Measurements from ENCODE around the gene WDR93.

Gene WDR93

DNA sequence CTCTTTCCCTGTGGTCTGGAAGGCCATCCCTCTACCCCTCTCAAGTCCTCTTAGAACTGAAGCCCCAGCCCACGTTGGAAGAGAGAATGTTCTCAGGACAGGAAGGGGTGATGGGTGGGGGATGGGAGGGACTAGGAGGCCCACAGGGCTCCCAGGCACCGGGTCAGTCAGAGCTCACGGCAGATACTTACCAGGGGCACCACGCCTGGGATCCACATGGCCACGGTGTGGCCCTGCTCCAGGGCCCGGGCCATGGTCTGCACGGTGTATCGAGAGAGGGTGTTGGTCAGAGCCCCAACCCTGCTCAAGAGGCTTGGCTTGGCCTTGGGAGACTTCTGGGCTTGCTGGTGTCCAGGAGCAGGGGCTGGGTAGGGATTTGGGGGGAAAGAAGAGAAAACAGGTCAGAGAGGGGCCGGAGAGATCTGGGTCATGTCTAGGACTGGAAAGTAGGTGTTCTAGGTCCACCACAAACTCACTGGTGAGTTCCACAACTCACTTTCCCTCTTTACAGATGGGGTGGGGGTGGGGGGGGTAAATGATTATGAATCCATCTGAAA is 21.2 kb upstream of the WDR93 start:
- H3K27ac ChIP-seq (ENCODE audit: low read length): no peak overlapping the region
- no peaks in the 10 kb centered on the region for H3K4me1 ChIP-seq (ENCODE audit: low read length)
- no peaks in the 10 kb centered on the region for H3K36me3 ChIP-seq (replicated peaks; ENCODE audit: insufficient read depth, low read length)
- peaks cover 5% of the 10 kb centered on the region; the same call in 1 of the 2 replicates for H3K27me3 ChIP-seq (replicated peaks; ENCODE audit: insufficient read depth, low read length)
- H3F3A ChIP-seq (ENCODE audit: insufficient read depth, low read length): no peaks in the 10 kb centered on the region
- H4K20me1 ChIP-seq (ENCODE audit: insufficient read depth, low read length): no peaks in the 10 kb centered on the region
- no peaks in the 10 kb centered on the region for H3K79me2 ChIP-seq (ENCODE audit: low read length)
- no peak overlapping the region for H3K9ac ChIP-seq (ENCODE audit: low read length)
- no peaks in the 10 kb centered on the region for H3K9me2 ChIP-seq (replicated peaks; ENCODE audit: insufficient read depth, low read length)
- H2AFZ ChIP-seq (ENCODE audit: low read length): no peak overlapping the region
- no peak for DNase-seq
- no peak overlapping the region for H3K4me2 ChIP-seq (ENCODE audit: low read depth, low read length)
- H3K9me3 ChIP-seq (replicated peaks; ENCODE audit: insufficient read depth, low read length): no peaks in the 10 kb centered on the region
- H3K4me3 ChIP-seq (ENCODE audit: low read length): no peak overlapping the region
- TF ChIP-seq, protein P1, sequence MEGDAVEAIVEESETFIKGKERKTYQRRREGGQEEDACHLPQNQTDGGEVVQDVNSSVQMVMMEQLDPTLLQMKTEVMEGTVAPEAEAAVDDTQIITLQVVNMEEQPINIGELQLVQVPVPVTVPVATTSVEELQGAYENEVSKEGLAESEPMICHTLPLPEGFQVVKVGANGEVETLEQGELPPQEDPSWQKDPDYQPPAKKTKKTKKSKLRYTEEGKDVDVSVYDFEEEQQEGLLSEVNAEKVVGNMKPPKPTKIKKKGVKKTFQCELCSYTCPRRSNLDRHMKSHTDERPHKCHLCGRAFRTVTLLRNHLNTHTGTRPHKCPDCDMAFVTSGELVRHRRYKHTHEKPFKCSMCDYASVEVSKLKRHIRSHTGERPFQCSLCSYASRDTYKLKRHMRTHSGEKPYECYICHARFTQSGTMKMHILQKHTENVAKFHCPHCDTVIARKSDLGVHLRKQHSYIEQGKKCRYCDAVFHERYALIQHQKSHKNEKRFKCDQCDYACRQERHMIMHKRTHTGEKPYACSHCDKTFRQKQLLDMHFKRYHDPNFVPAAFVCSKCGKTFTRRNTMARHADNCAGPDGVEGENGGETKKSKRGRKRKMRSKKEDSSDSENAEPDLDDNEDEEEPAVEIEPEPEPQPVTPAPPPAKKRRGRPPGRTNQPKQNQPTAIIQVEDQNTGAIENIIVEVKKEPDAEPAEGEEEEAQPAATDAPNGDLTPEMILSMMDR (IDR thresholded peaks at IDR 0.05; ENCODE audit: low read length): no peak
- no peak for TF ChIP-seq EZH2phosphoT487 (IDR thresholded peaks at IDR 0.05; ENCODE audit: low read length)
- TF ChIP-seq EZH2 (optimal IDR thresholded peaks at IDR 0.05; ENCODE audit: low read depth, low read length): no peak

DNA sequence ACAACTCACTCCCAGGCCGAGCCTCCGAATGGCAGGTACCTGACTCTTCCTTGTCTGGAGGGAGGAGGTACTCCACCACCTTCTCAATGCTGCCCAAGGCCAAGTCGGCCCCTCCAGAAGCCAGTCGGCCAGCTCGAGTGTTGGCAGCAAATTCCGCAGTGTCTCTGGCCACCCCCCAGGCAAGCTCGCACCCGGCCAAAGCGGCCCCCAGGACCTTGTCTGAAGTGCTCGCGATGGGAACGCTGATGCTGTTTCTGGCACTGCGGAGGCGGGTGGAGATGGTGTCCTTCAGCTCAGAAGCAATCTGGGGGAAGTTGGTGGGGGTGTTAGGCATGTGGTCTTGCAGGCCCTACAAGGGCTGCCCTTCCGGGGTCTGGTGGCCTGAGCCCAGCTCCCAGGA is 20.7 kb upstream of the WDR93 start:
- Histone ChIP-seq H3K9me3 (replicated peaks; ENCODE audit: insufficient read depth, low read length) (no peaks in the 10 kb centered on the region), H3K4me2 (ENCODE audit: low read depth, low read length) (no peak overlapping the region), H4K20me1 (ENCODE audit: insufficient read depth, low read length) (no peaks in the 10 kb centered on the region), H3K4me3 (ENCODE audit: low read length) (no peak overlapping the region), H3K27me3 (replicated peaks; ENCODE audit: insufficient read depth, low read length) (no peaks in the 10 kb centered on the region), H2AFZ (ENCODE audit: low read length) (no peak overlapping the region), H3K27ac (ENCODE audit: low read length) (no peak overlapping the region), H3K9me2 (replicated peaks; ENCODE audit: insufficient read depth, low read length) (no peaks in the 10 kb centered on the region), H3K9ac (ENCODE audit: low read length) (no peak overlapping the region), H3F3A (ENCODE audit: insufficient read depth, low read length) (no peaks in the 10 kb centered on the region), H3K4me1 (ENCODE audit: low read length) (no peaks in the 10 kb centered on the region), H3K36me3 (replicated peaks; ENCODE audit: insufficient read depth, low read length) (no peaks in the 10 kb centered on the region), H3K79me2 (ENCODE audit: low read length) (no peaks in the 10 kb centered on the region)
- no peak for TF ChIP-seq EZH2 (optimal IDR thresholded peaks at IDR 0.05; ENCODE audit: low read depth, low read length)
- no peak for TF ChIP-seq EZH2phosphoT487 (IDR thresholded peaks at IDR 0.05; ENCODE audit: low read length)
- TF ChIP-seq, protein P1 (IDR thresholded peaks at IDR 0.05; ENCODE audit: low read length): no peak
- DNase-seq: no peak

DNA sequence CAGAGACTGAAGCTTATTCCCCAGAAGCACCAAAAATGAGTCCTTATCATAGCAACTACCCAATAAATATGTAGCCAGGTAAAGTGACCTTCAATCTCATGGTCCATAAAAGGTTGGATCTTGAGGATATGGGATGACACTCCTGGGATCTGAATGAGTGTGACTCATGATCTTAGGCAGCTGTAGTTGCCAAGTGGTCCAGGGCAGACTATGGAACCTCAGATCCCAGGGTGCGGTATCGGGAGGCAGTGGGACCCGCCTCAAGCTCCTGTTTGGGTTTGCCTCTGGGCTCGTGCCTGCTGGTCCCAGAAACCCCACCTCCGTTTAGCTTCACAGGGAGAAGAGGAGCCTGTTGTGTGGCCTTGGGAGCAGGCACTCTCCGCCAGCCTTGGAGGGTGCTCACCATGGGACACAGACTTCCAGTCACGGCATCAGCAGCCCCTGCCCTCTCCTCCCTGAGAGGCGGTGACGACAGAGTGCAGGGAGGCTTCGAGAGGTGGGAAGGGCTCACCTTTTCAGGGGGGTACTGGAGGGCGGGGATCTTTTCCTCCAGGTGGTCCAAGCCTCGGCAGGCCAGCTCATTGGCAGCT is 19.5 kb upstream of the WDR93 start:
- H3K27ac ChIP-seq (ENCODE audit: low read length): no peak overlapping the region
- no peaks in the 10 kb centered on the region for H3K4me1 ChIP-seq (ENCODE audit: low read length)
- H2AFZ ChIP-seq (ENCODE audit: low read length): no peak overlapping the region
- no peaks in the 10 kb centered on the region for H3K9me2 ChIP-seq (replicated peaks; ENCODE audit: insufficient read depth, low read length)
- no peaks in the 10 kb centered on the region for H3F3A ChIP-seq (ENCODE audit: insufficient read depth, low read length)
- DNase-seq: no peak
- H4K20me1 ChIP-seq (ENCODE audit: insufficient read depth, low read length): no peaks in the 10 kb centered on the region
- no peak overlapping the region for H3K9ac ChIP-seq (ENCODE audit: low read length)
- H3K79me2 ChIP-seq (ENCODE audit: low read length): no peaks in the 10 kb centered on the region
- no peaks in the 10 kb centered on the region for H3K36me3 ChIP-seq (replicated peaks; ENCODE audit: insufficient read depth, low read length)
- no peaks in the 10 kb centered on the region for H3K9me3 ChIP-seq (replicated peaks; ENCODE audit: insufficient read depth, low read length)
- H3K4me2 ChIP-seq (ENCODE audit: low read depth, low read length): no peak overlapping the region
- no peaks in the 10 kb centered on the region for H3K27me3 ChIP-seq (replicated peaks; ENCODE audit: insufficient read depth, low read length)
- TF ChIP-seq EZH2phosphoT487 (IDR thresholded peaks at IDR 0.05; ENCODE audit: low read length): no peak
- TF ChIP-seq EZH2 (optimal IDR thresholded peaks at IDR 0.05; ENCODE audit: low read depth, low read length): no peak
- TF ChIP-seq, protein P1 (IDR thresholded peaks at IDR 0.05; ENCODE audit: low read length): no peak
- no peak overlapping the region for H3K4me3 ChIP-seq (ENCODE audit: low read length)

Data from MM.1S (cell line).